Measurements from ENCODE around the gene PNLIPRP1. TPM values are rescaled to one million over a fixed set of nuclear protein-coding genes. Genes with fewer than 3 reads are reported as not detected.

The PNLIPRP1 gene
- total RNA-seq, 2 donors from 2014 or later, result not detected

DNA sequence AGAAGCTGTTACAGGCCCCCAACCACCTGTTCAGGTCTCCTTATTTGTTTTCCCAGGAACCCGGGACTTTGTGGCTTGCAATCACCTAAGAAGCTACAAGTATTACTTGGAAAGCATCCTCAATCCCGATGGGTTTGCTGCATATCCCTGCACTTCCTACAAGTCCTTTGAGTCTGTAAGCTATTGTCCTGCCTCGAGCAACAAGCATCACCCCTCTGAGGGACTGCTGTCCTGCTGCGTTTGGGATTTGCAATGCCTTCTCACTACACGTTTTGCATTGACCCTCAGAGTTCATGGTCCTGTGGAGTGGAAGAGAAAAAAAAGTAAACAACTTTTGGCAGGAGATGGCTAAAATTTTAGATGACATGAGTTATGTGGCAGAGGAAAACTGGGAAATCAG, 9.2 kb downstream of the PNLIPRP1 start:
- Histone ChIP-seq H3K9me3 (ENCODE audit: control insufficient read depth, low read length) (no peaks in the 10 kb centered on the region), H3K9ac (ENCODE audit: extremely low read depth, low read length, poor library complexity, severe bottlenecking) (no peak overlapping the region), H3K4me3 (ENCODE audit: low read length) (no peak overlapping the region), H3K27ac (ENCODE audit: low read depth, low read length) (no peak overlapping the region), H3K36me3 (ENCODE audit: control insufficient read depth, insufficient read depth, low read length) (no peaks in the 10 kb centered on the region), H3K27me3 (ENCODE audit: control insufficient read depth, insufficient read depth, low read length, poor library complexity, severe bottlenecking) (no peaks in the 10 kb centered on the region), H3K4me1 (ENCODE audit: control insufficient read depth, insufficient read depth, low read length) (no peaks in the 10 kb centered on the region)
- WGBS, 2 experiments (ENCODE audit: insufficient coverage in 1 of 2, insufficient read length in 1 of 2), result 69 to 73% methylated on average over 4 to 5 of the region's 5 CpGs
- no peak overlapping the region for H3K27ac Mint-ChIP-seq
- no peaks in the 10 kb centered on the region for H3K36me3 Mint-ChIP-seq (ENCODE audit: low read depth)
- TF ChIP-seq, protein P1, sequence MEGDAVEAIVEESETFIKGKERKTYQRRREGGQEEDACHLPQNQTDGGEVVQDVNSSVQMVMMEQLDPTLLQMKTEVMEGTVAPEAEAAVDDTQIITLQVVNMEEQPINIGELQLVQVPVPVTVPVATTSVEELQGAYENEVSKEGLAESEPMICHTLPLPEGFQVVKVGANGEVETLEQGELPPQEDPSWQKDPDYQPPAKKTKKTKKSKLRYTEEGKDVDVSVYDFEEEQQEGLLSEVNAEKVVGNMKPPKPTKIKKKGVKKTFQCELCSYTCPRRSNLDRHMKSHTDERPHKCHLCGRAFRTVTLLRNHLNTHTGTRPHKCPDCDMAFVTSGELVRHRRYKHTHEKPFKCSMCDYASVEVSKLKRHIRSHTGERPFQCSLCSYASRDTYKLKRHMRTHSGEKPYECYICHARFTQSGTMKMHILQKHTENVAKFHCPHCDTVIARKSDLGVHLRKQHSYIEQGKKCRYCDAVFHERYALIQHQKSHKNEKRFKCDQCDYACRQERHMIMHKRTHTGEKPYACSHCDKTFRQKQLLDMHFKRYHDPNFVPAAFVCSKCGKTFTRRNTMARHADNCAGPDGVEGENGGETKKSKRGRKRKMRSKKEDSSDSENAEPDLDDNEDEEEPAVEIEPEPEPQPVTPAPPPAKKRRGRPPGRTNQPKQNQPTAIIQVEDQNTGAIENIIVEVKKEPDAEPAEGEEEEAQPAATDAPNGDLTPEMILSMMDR (conservative IDR thresholded peaks at IDR 0.05), result no peak
- no peak for DNase-seq
- no peak overlapping the region for H3K4me3 Mint-ChIP-seq
- no peaks in the 10 kb centered on the region for H3K4me1 Mint-ChIP-seq
- no peaks in the 10 kb centered on the region for H3K27me3 Mint-ChIP-seq (ENCODE audit: insufficient read depth)
- H3K9me3 Mint-ChIP-seq, result no peaks in the 10 kb centered on the region

DNA sequence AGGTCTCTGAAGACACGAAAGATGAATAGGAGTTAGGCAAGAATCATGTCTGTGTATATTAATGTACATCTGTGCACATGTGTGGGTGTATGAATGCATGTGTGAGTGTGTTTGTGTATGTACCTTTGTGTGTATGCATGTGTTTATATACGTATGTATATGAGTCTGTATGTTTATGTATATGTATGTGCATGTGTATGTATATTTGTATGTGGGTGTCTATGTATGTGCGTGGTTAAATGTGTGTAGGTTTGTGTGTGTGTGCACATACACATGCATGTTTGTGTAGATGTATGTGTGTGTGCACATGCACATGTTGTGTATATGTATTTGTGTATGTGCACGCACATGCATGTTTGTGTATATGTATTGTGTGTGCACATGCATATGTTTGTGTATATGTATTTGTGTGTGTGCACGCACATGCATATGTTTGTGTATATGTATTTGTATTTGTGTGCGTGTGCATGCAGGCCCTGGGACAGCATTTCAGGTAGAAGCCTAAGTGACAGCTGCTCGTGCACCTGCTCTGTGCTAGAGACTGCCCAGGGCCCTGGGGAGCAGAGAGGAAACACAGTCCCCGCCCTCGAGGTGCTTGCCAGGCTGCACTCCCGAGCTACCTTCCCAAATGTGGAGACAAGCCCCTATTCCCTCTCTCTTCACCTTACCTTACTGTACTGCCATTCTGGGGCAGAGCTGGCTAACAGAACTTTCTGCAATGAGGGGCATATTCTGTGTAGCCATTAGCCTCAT, 12.1 kb downstream of the PNLIPRP1 start:
- Mint-ChIP-seq H3K36me3 (ENCODE audit: low read depth) (no peaks in the 10 kb centered on the region), H3K27me3 (ENCODE audit: insufficient read depth) (peaks cover 3% of the 10 kb centered on the region), H3K4me1 (no peaks in the 10 kb centered on the region), H3K9me3 (no peaks in the 10 kb centered on the region), H3K4me3 (no peak overlapping the region), H3K27ac (no peak overlapping the region)
- no peaks in the 10 kb centered on the region for H3K4me1 ChIP-seq (ENCODE audit: control insufficient read depth, insufficient read depth, low read length)
- WGBS, 2 experiments (ENCODE audit: insufficient coverage in 1 of 2, insufficient read length in 1 of 2), result 87 to 89% methylated on average over 5 to 10 of the region's 10 CpGs
- H3K27me3 ChIP-seq (ENCODE audit: control insufficient read depth, insufficient read depth, low read length, poor library complexity, severe bottlenecking), result no peaks in the 10 kb centered on the region
- H3K36me3 ChIP-seq (ENCODE audit: control insufficient read depth, insufficient read depth, low read length), result no peaks in the 10 kb centered on the region
- no peak overlapping the region for H3K4me3 ChIP-seq (ENCODE audit: low read length)
- H3K27ac ChIP-seq (ENCODE audit: low read depth, low read length), result no peak overlapping the region
- TF ChIP-seq, protein P1 (conservative IDR thresholded peaks at IDR 0.05), result no peak
- no peak overlapping the region for H3K9ac ChIP-seq (ENCODE audit: extremely low read depth, low read length, poor library complexity, severe bottlenecking)
- no peak for DNase-seq
- no peaks in the 10 kb centered on the region for H3K9me3 ChIP-seq (ENCODE audit: control insufficient read depth, low read length)

DNA sequence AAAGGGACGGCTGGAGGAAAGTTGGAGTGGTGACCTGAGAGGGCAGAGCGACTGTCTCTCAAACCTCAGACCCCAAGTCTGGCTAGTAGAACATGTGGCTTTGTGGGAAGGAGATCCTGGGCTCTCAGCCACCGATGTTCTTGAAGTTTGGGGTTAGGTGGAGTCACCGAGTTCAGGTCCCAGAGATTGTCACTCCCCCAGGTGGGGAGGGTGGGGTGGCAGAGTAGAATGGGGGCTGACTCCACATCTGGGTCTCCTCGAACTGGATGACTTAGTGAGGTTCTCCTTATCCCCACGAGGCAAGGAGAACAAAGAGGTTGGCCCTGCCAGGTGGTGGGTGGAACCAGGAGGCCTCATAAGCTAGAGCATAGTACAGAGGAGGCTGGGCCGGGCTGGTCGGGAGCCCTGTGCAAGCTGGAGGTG, 15.3 kb downstream of the PNLIPRP1 start:
- Histone ChIP-seq H3K27me3 (ENCODE audit: control insufficient read depth, insufficient read depth, low read length, poor library complexity, severe bottlenecking) (peaks cover 13% of the 10 kb centered on the region), H3K27ac (ENCODE audit: low read depth, low read length) (no peak overlapping the region), H3K36me3 (ENCODE audit: control insufficient read depth, insufficient read depth, low read length) (no peaks in the 10 kb centered on the region), H3K9me3 (ENCODE audit: control insufficient read depth, low read length) (no peaks in the 10 kb centered on the region), H3K4me3 (ENCODE audit: low read length) (no peak overlapping the region), H3K4me1 (ENCODE audit: control insufficient read depth, insufficient read depth, low read length) (no peaks in the 10 kb centered on the region), H3K9ac (ENCODE audit: extremely low read depth, low read length, poor library complexity, severe bottlenecking) (no peak overlapping the region)
- no peak for DNase-seq
- Mint-ChIP-seq H3K4me3 (no peak overlapping the region), H3K4me1 (no peaks in the 10 kb centered on the region), H3K27ac (no peak overlapping the region), H3K27me3 (ENCODE audit: insufficient read depth) (peaks cover 21% of the 10 kb centered on the region), H3K36me3 (ENCODE audit: low read depth) (no peaks in the 10 kb centered on the region), H3K9me3 (no peaks in the 10 kb centered on the region)
- TF ChIP-seq, protein P1 (conservative IDR thresholded peaks at IDR 0.05), result no peak
- WGBS, 2 experiments (ENCODE audit: insufficient coverage in 1 of 2, insufficient read length in 1 of 2), result 83 to 84% methylated on average over 6 to 8 of the region's 8 CpGs
